GM23248 (cell line): ENCODE measurements around the gene NRCAM.

Source experiments
- EZH2 ChIP-seq: fragments of 200-600 bp; sonication (generic); IDR thresholded peaks from 2 replicates; pipeline ENCODE4 v1.6.1; 2018; ENCODE audit warnings: antibody characterized with exemption, mild to moderate bottlenecking; ENCODE audit not compliant: insufficient read depth, poor library complexity, severe bottlenecking
- EZH2phosphoT487 ChIP-seq: fragments of 200-600 bp; sonication (generic); IDR thresholded peaks from 2 replicates; pipeline ENCODE4 v1.6.1; 2018; ENCODE audit warnings: antibody characterized with exemption, moderate library complexity, mild to moderate bottlenecking, low read depth; ENCODE audit not compliant: insufficient read depth

DNA sequence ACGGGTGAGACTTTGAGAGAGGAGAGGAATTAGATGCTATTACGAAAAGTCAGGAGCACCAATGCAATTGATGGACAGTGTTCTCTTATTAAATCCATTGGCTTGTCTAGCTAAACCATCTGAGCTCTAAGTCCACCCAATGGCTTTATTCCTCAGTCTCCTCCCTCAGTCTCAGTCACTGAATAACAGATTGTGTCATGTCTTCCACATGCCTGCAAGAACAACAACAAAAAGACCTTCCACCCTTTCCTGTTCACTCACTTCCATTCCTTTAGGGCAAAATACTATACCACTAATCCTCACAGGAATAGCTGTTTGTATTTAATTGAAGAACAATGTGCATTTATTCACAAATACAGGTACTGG lies 171.2 kb downstream of the NRCAM start:
- TF ChIP-seq EZH2phosphoT487 (no peak), EZH2 (no peak)
